DMS53 treated with DMSO at 0.1 percent for 48 hours (cell line): ENCODE results near the gene SLC38A2.
"Not testable (repeated sequence)": the region's sequence is repeated elsewhere in the genome, so short reads cannot be mapped to it uniquely, and the experiment has no call there.

Experiments
- DNase-seq: peaks from one replicate; lab custom pipeline; 2025; ENCODE audit not compliant: unreplicated experiment; lab: John Stamatoyannopoulos, UW

Gene SLC38A2

DNA sequence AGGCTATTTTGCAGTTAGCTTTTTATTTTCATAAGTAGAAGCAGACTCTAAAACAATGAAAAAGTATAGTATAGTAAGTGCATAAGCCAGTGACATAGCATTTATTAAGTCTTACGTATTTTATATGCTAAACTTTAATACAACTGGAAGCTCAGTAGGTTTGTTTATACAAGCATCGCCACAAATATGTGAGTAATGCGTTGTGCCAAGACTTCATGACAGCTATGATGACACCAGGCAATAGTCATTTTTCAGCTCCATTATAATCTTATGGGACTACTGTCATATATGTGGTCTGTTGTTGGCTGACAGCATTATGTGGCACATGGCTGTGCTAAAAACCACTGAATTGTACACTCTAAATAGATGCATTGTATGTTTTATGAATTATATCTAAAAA is 40.3 kb downstream of the SLC38A2 start:
- DNase-seq = no peak

DNA sequence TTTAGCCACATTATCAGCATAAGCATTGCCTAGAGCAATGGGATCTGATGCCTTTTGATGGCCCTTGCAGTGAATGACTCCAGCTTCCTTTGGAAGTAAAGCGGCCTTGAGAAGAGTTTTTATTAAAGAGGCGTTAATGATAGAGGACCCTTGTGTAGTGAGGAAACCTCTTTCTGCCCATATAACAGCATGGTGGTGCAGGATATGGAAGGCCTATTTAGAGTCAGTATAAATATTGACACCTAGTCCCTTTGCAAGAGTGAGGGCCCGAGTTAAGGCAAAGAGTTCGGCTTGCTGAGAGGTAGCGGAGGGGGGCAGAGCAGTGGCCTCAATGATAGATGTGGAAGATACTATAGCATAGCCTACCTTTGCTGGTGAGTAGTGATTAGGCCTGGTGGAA is 47.5 kb downstream of the SLC38A2 start:
- not testable (repeated sequence) for DNase-seq

DNA sequence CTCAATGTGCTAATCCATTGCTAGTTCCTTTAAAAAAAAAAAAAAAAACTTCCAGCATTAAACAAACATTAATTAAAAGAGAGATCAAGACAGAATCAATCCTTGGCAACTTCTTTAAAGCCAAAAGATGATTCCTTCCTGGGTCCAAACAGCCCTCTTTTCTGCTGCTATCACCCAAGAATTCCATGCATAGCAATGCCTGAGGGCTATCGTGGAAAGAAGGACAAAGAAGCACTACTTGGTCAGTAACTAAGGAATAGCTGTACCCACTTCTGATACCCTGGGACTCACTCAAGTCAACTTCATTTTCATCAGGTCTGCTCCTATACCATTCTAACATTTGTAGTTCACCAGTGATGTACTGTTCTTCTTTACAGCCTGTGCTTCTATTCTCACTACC is 51.8 kb downstream of the SLC38A2 start:
- DNase-seq = no peak

DNA sequence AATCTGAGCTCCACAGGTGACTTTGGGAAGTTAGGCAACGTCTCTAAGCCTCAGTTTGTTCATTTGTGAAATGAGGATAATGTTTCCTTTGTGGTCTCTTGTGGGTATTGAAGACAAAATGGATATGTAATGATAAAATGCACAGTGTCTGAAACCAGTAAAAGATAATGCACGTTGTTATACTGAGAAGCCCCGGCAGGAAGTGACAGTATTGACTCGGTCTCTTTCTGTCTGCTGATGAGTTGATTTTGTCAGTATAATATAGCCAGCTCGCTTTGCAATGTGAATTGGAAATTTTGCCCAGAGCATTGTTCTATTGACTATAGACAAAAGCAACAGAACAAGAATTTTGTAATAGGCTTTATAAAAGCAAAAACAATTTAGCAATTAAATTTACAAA is 54.5 kb downstream of the SLC38A2 start:
- DNase-seq = no peak
